Prostate gland (tissue), 2 donors: ENCODE measurements around the gene USP9X. TPM values are rescaled to one million over a fixed set of nuclear protein-coding genes. Genes with fewer than 3 reads are reported as not detected.
"Not testable (repeated sequence)": the region's sequence is repeated elsewhere in the genome, so short reads cannot be mapped to it uniquely, and the experiment has no call there.

Source experiments
- DNase-seq: peaks from one replicate; pipeline ENCODE4 v3.0.0-alpha.2; 2019; ENCODE audit warnings: low spot score
- H3K27ac ChIP-seq, 2 donors: fragments of 200-600 bp; sonication (generic); 2 replicates each; pipeline ENCODE4 v1.5.1; 2017 to 2019
- H3K27me3 ChIP-seq: fragments of 200-600 bp; sonication (generic); replicated peaks from 2 replicates; pipeline ENCODE4 v1.5.1; 2019; ENCODE audit not compliant: insufficient read depth
- H3K36me3 ChIP-seq, 2 donors: fragments of 200-600 bp; sonication (generic); 1 replicate in 1 of 2; 2 replicates in 1 of 2; pipeline versions ENCODE4 v1.5.1 to v1.8.1; 2017 to 2019
- H3K4me1 ChIP-seq: fragments of 200-600 bp; sonication (generic); replicated peaks from 2 replicates; pipeline ENCODE4 v1.5.1; 2019
- H3K4me3 ChIP-seq, 2 donors: fragments of 200-600 bp; sonication (generic); 2 replicates each; pipeline ENCODE4 v1.5.1; 2017 to 2019
- H3K9me3 ChIP-seq: fragments of 200-600 bp; sonication (generic); 2 replicates; pipeline ENCODE4 v1.5.1; 2017
- POLR2A ChIP-seq: fragments of 450-650 bp; IDR thresholded peaks from one replicate; pipeline ENCODE4 v1.6.1; 2016; ENCODE audit warnings: antibody characterized with exemption, mild to moderate bottlenecking
- POLR2AphosphoS5 ChIP-seq: sonication (generic); formaldehyde crosslinking; IDR thresholded peaks from one replicate; pipeline ENCODE4 v1.6.1; 2017; ENCODE audit warnings: antibody characterized with exemption
- WGBS: methylation state at CpG from one replicate; pipeline ENCODE4 v1.1.5; 2018; 5-methylcytosine and 5-hydroxymethylcytosine counted together
- intact Hi-C: fragments of 100-400 bp; cut with DNase I; formaldehyde crosslinking; loops from one replicate; pipeline ENCODE4 v1.14.2; 2022
- total RNA-seq, 2 donors: library from RNA; depleted of rRNA; stranded (reverse); fragments of >200 nt; gene quantifications; one replicate each; pipeline ENCODE4 v1.1.0, GENCODE V29; 2016
- TF ChIP-seq, protein P1 (sequence below), 4 experiments: fragments of 200-600 bp in 2 of 4; fragments of 450-650 bp in 2 of 4; sonication (generic) in 2 of 4; IDR thresholded peaks; 1 replicate in 3 of 4; 2 replicates in 1 of 4; pipeline ENCODE4 v1.5.1; 2016 to 2019; ENCODE audit warnings: antibody characterized with exemption in 4 of 4, mild to moderate bottlenecking in 2 of 4, moderate library complexity in 2 of 4

Gene USP9X
- total RNA-seq, 2 donors from 2014 or later: 47.9 to 115 TPM

- Histone ChIP-seq H3K4me3 (peak overlapping the region; percentile 36 to 37), H3K4me1 (no peaks in the 10 kb centered on the region), H3K27me3 (no peaks in the 10 kb centered on the region), H3K27ac (peak overlapping the region; percentile 55 to 66), H3K36me3 (no peaks in the 10 kb centered on the region), H3K9me3 (no peaks in the 10 kb centered on the region)
- WGBS: 28% methylated on average over 16 of the region's 19 CpGs
- intact Hi-C loops: loop anchor here (10.0 kb wide), 1 partner anchor 458 kb away; no protein-coding TSS in a partner anchor
- TF ChIP-seq POLR2A (no peak), POLR2AphosphoS5 (no peak)
- TF ChIP-seq, protein P1, sequence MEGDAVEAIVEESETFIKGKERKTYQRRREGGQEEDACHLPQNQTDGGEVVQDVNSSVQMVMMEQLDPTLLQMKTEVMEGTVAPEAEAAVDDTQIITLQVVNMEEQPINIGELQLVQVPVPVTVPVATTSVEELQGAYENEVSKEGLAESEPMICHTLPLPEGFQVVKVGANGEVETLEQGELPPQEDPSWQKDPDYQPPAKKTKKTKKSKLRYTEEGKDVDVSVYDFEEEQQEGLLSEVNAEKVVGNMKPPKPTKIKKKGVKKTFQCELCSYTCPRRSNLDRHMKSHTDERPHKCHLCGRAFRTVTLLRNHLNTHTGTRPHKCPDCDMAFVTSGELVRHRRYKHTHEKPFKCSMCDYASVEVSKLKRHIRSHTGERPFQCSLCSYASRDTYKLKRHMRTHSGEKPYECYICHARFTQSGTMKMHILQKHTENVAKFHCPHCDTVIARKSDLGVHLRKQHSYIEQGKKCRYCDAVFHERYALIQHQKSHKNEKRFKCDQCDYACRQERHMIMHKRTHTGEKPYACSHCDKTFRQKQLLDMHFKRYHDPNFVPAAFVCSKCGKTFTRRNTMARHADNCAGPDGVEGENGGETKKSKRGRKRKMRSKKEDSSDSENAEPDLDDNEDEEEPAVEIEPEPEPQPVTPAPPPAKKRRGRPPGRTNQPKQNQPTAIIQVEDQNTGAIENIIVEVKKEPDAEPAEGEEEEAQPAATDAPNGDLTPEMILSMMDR (IDR thresholded peaks at IDR 0.05): no peak
- DNase-seq: no peak
Observed at GRCh38 chrX:41276661-41277506, 191.6 kb downstream of the USP9X start.

GRCh38 chrX:41282307-41282706 lies 197.1 kb downstream of the USP9X start:
- DNase-seq, intact Hi-C loops: not testable (repeated sequence)
- 97% methylated on average over 5 of the region's 5 CpGs for WGBS

GRCh38 chrX:41285928-41286327 lies 200.7 kb downstream of the USP9X start:
- H3K27ac ChIP-seq, H3K4me3 ChIP-seq, H3K27me3 ChIP-seq, H3K36me3 ChIP-seq, H3K4me1 ChIP-seq, intact Hi-C loops, DNase-seq, H3K9me3 ChIP-seq: not testable (repeated sequence)
- 91% methylated on average over 10 of the region's 21 CpGs for WGBS

More at GRCh38 chrX:41282307-41282706, 197.1 kb downstream of the USP9X start:
- not testable (repeated sequence) for H3K9me3 ChIP-seq, H3K36me3 ChIP-seq, H3K4me1 ChIP-seq, H3K27ac ChIP-seq, H3K4me3 ChIP-seq, H3K27me3 ChIP-seq

Other genes with a start within 250 kb of the USP9X start
- 100 to 1,000 TPM; 107 to 115 TPM for gene DDX3X, start 248.7 kb downstream of the USP9X start, total RNA-seq